ENCODE results near the gene ZNF761. TPM values are rescaled to one million over a fixed set of nuclear protein-coding genes. Genes with fewer than 3 reads are reported as not detected.
"Not testable (repeated sequence)": the region's sequence is repeated elsewhere in the genome, so short reads cannot be mapped to it uniquely, and the experiment has no call there.

The ZNF761 gene
- 29.7 and 44.9 TPM in 2 replicates for total RNA-seq (2014; rRNA removed; shearing (Covaris generic))

DNA sequence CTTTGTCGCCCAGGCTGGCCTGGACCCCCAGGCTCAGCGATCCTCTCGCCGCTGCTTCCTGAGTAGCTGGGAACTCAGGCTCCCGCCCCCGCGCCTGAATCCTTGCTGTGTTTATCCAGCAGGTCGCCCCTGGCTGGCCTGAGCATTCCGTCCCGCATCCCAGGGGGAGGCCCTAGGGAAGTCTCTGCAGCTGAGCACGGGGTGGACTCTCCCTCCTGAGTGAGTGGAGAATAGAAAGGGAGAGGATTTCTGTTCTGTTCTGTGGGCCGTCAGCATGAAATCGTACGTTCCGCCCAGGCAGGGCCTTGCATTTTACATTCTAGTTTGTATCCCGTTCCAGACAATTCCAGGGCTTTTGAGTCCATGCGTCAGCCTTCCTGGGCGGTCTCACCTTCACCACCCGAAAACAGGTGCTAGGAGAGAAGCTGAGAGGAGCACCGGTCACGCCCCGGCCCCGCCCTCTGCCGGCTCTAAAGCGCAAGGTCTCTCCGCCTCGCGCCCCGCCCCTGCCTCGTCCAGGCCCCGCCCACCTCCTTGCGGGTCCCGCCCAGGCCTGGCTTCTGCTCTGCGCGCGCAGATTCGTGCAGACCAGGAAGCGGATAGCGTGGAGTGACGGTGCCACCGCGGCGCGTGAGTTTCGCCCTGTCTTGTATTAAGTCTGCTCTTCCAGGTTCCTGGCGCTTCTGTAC lies at the start of gene ZNF761:
Gene ZNF761 (plus strand): TSS at position 586 of the 689 bp plus-strand sequence. CDS start 15,285 bp downstream, outside the sequence.
- peaks cover 5% of the 10 kb centered on the region for H3K36me3 ChIP-seq (replicated peaks; ENCODE audit: control insufficient read depth, insufficient read depth, low read length)
- no peaks in the 10 kb centered on the region for H3K27me3 ChIP-seq (ENCODE audit: control insufficient read depth, insufficient read depth, low read length)

DNA sequence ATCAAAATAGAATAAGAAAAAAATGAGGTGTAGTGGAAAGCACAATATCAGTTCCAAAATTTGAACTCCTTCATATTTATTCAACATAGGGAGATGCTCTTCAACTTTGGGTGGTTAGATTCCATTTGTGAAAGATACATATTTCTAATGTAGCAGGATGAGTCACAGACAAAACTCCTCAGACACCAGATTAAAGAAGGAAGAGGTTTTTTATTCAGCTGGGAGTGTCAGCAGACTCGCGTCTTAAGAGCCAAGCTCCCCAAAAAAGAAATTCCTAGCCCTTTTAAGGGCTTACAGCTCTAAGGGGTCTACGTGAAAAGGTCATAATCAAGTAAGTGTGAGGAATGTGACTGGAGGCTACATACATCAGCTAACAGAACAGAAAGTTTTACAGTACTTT lies 43.6 kb upstream of the ZNF761 start:
- Histone ChIP-seq H3K27me3 (ENCODE audit: control insufficient read depth, insufficient read depth, low read length) (no peaks in the 10 kb centered on the region), H3K4me3 (ENCODE audit: insufficient read depth, low read depth, low read length) (no peak overlapping the region), H3K36me3 (replicated peaks; ENCODE audit: control insufficient read depth, insufficient read depth, low read length) (peaks cover 10% of the 10 kb centered on the region)
- no peak for DNase-seq

More for the DNA sequence above, at the start of gene ZNF761:
- DNase-seq = peak; percentile 95
- H3K4me3 ChIP-seq (ENCODE audit: insufficient read depth, low read depth, low read length) = peak within 1 kb of the TSS; percentile 59

DNA sequence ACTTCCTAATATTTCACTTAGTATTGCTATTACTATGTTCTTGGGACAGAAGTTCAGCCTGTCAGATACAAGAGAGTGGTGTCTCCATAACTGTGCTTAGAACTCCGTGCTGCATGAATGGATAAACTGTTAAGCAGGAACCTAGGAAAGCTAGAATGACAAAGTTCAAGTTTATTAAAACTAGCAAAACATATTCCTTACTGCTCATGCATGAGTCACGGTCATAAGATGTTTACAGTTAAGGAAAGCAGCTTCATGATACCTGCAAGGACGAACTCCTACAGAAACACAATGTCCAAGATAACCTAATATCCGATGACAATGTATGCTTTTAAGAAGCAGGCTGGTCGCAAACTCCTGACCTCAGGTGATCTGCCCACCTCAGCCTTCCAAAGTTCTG lies 42.9 kb upstream of the ZNF761 start:
- peaks cover 9% of the 10 kb centered on the region for H3K36me3 ChIP-seq (replicated peaks; ENCODE audit: control insufficient read depth, insufficient read depth, low read length)

DNA sequence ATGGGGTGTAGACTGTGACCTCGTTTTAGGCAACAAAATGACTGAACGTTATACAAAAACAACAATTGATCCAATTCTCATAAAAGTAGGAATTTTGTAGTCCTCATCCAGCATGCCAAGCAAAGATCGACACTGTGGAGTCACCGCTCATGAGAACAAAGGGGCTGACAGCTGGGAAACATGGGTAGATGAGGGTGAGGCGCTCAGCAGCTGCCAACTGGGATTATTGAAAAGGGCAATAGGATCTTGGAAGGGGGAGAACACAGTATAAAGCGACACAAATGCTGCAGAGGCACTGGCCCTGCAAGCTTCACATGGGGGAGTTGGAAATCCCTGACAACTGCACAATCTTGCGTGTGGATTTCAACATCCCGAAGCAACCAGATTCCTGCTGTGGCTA lies 42.2 kb upstream of the ZNF761 start:
- peak overlapping the region; percentile 14; the same call in 1 of the 2 replicates for H3K4me3 ChIP-seq (ENCODE audit: insufficient read depth, low read depth, low read length)
- no peaks in the 10 kb centered on the region for H3K27me3 ChIP-seq (ENCODE audit: control insufficient read depth, insufficient read depth, low read length)

More for the DNA sequence above, 42.9 kb upstream of the ZNF761 start:
- DNase-seq = no peak
- no peak overlapping the region for H3K4me3 ChIP-seq (ENCODE audit: insufficient read depth, low read depth, low read length)
- H3K27me3 ChIP-seq (ENCODE audit: control insufficient read depth, insufficient read depth, low read length) = no peaks in the 10 kb centered on the region

DNA sequence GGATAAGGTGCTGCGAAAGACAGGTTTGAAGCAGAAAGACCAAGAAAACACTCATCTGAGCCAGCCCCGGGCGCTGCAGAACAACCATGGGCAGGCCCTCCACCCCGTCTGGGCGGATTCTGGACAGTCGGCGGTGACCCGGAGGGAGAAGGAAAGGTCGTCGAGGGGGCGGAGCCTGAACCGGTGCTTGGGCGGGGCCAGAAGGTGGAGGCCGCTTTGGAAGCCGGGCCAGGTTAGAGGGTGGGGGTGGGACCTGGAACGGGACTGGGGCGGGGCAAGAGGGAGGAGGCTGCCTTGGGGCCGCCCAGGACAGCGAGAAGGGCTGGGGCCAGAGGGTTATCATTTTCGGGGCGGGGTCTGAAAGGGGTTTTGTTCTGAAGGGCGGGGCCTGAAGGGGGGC lies 41.8 kb upstream of the ZNF761 start:
- H3K27me3 ChIP-seq (ENCODE audit: control insufficient read depth, insufficient read depth, low read length) = no peaks in the 10 kb centered on the region
- H3K36me3 ChIP-seq (replicated peaks; ENCODE audit: control insufficient read depth, insufficient read depth, low read length) = peaks cover 9% of the 10 kb centered on the region
- peak; percentile 89 for DNase-seq
- peak overlapping the region; percentile 14; the same call in 1 of the 2 replicates for H3K4me3 ChIP-seq (ENCODE audit: insufficient read depth, low read depth, low read length)

More for the DNA sequence above, 42.2 kb upstream of the ZNF761 start:
- no peak for DNase-seq
- H3K36me3 ChIP-seq (replicated peaks; ENCODE audit: control insufficient read depth, insufficient read depth, low read length) = peaks cover 9% of the 10 kb centered on the region

DNA sequence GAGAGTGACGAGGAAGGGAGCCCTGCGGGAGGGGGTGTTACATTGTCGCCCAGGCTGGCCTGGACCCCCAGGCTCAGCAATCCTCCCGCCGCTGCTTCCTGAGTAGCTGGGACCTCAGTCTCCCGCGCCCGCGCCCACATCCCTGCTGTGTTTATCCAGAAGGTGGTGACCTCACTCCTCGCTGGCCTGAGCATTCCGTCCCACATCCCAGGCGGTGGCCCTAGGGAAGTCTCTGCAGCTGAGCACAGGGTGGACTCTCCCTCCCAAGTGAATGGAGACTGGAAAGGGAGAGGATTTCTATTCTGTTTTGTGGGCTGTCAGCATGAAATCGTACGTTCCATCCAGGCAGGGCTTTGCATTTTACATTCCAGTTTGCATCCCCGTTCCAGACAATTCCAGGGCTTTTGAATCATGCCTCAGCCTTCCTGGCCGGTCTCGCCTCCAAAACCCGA lies 37.2 kb upstream of the ZNF761 start:
- peak; percentile 65 for DNase-seq
- peak overlapping the region; percentile 36 for H3K4me3 ChIP-seq (ENCODE audit: insufficient read depth, low read depth, low read length)
- peaks cover 1% of the 10 kb centered on the region; the same call in 1 of the 2 replicates for H3K36me3 ChIP-seq (replicated peaks; ENCODE audit: control insufficient read depth, insufficient read depth, low read length)
- no peaks in the 10 kb centered on the region for H3K27me3 ChIP-seq (ENCODE audit: control insufficient read depth, insufficient read depth, low read length)

DNA sequence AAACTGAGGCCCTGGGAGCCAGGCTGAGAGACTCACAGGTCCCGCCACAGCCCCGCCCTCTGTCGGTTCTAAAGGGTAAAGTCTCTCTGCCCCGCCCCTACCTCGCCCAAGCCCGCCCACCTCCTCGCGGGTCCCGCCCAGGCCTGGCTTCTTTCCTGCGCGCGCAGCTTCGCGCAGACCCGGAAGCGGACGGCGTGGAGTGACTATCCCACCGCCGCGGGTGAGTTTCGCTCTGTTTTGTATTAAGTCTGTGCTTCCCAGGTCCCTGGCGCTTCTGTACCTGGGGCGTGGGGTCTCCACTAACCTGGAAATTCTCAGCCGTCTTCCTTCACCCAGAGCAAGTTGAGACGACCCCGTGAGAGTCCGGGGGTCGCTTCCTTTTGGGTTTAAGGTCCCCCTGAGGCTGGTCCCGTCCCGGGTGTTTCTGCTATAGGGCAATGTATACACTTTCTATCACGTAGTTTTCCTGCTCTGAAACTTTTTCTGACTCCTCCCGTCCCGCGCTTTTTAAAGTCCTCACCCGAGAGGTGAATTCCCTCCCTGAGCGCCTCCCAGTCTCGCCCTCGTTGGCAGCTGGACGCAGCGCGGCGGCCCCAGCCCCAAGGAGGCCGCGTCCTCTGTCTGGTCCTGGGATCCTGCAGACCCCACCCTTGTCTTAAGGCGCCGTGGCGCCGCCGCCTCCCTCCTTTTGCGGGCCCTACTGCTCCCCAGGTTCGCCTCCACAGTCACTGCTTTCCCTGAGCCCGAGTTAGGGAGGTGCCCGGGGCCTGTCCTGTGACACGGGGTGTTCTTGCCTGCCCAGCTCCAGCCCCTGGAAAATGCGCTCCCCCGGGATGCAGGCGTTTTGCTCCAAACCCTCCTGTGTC lies 36.6 kb upstream of the ZNF761 start, which contains the start of gene ZNF765:
Gene ZNF765 (plus strand): TSS at position 176 of the 866 bp plus-strand sequence. CDS start 2,867 bp downstream, outside the sequence.
- Histone ChIP-seq H3K36me3 (replicated peaks; ENCODE audit: control insufficient read depth, insufficient read depth, low read length) (peaks cover 2% of the 10 kb centered on the region), H3K4me3 (ENCODE audit: insufficient read depth, low read depth, low read length) (peak within 1 kb of the TSS; percentile 78)

DNA sequence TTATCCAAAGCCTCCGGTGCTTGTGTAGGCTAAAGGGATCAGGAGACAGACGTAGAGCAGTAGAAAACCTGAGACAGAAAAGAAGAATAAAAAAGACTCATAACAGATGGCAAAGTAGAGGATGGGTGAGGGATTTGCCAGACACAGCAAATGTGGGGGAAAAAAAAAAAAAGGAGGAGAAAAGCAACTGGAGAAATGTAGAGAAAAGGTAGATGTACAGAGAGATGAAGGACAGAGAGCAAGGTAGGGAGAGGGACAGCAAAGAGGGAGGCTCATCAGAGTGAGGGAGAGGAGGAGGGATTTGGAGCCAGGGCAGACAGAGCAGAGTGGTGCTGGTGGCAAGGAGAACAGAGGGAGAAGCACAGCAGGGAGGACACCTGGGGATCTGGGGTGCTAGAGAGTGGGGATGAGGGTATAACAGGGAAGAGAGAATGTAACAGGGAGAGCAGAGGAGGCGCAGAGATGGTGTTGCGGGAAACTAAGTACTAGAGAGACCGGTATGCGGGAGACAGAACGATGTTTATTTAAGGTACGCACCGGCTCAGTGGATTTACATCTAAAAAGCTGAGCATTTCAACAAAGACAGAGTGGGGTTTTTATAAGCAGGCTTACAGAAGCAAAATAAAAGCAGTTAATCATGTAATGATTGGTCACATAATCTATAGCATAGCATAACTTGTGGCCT lies 35.8 kb upstream of the ZNF761 start:
- not testable (repeated sequence) for H3K36me3 ChIP-seq (replicated peaks; ENCODE audit: control insufficient read depth, insufficient read depth, low read length); DNase-seq; H3K27me3 ChIP-seq (ENCODE audit: control insufficient read depth, insufficient read depth, low read length)
- peak overlapping the region; percentile 78 for H3K4me3 ChIP-seq (ENCODE audit: insufficient read depth, low read depth, low read length)

More for the DNA sequence above, 36.6 kb upstream of the ZNF761 start, which contains the start of gene ZNF765:
- DNase-seq = peak; percentile 97
- no peaks in the 10 kb centered on the region for H3K27me3 ChIP-seq (ENCODE audit: control insufficient read depth, insufficient read depth, low read length)

DNA sequence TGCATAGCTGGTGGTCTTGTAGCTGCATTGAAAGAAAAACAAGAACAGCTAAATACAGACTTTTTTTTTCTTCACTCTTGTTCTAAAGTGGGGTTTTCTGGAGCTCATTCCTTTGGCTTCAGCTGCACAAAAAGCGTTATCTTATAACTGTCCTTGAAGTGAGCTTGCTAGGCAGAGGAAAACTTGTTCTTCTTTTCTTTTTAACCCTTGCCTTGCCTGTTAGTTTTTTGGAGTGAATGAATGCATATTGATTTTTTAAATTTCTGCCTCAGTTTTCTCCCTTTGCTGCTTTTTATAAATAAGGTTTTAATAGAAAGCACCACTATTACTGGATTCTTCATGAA lies 35.3 kb upstream of the ZNF761 start:
- no peak overlapping the region for H3K4me3 ChIP-seq (ENCODE audit: insufficient read depth, low read depth, low read length)
- no peak for DNase-seq
- no peaks in the 10 kb centered on the region for H3K27me3 ChIP-seq (ENCODE audit: control insufficient read depth, insufficient read depth, low read length)
- H3K36me3 ChIP-seq (replicated peaks; ENCODE audit: control insufficient read depth, insufficient read depth, low read length) = peaks cover 5% of the 10 kb centered on the region

DNA sequence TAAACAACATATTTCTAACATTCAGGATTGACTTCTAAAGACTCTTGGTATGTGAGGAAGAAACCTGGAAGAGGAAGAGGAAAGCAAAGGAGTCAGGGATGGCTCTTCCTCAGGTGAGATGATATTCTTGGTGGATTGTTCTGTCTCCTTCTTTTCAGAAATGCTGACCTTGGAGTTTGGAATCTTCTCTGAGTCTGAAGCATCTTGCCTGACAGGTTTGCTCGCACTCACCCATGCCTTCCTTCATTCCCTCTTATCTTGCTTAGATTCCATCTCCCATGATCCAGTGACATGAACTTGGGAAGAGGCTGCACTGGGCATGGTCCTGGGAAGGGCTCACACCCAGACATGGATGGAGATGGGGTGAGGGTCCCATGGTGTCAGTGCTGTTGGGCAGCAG lies 33.9 kb upstream of the ZNF761 start:
- not testable (repeated sequence) for DNase-seq

DNA sequence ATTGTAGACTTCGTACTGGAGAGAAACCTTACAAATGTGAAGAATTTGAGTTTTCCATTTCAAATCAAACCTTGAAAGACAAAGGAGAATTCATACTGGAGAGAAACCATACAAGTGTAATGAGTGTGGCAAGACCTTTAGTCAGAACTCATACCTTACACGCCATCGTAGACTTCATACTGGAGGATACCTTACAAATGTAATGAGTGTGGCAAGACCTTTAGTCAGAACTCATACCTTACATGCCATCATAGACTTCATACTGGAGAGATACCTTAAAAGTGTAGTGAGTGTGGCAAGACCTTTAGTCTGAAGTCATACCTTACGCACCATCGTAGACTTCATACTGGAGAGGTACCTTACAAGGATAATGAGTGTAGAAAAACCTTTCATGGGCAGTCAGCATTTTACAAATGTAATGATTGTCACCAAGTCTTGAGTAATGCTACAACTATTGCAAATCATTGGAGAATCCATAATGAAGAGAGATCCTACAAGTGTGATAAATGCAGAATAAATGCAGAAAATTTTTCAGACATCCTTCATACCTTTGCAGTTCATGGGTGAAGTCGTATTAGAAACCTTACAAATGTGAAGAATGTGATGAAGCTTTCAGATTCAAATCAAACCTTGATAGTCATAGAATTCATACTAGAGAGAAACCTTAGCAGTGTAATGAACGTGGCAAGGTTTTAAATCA lies 22.1 kb upstream of the ZNF761 start:
- no peak overlapping the region for H3K4me3 ChIP-seq (ENCODE audit: insufficient read depth, low read depth, low read length)
- peaks cover 18% of the 10 kb centered on the region for H3K36me3 ChIP-seq (replicated peaks; ENCODE audit: control insufficient read depth, insufficient read depth, low read length)
- no peak for DNase-seq
- no peaks in the 10 kb centered on the region for H3K27me3 ChIP-seq (ENCODE audit: control insufficient read depth, insufficient read depth, low read length)

More for the DNA sequence above, 33.9 kb upstream of the ZNF761 start:
- H3K4me3 ChIP-seq (ENCODE audit: insufficient read depth, low read depth, low read length); H3K27me3 ChIP-seq (ENCODE audit: control insufficient read depth, insufficient read depth, low read length): not testable (repeated sequence)
- H3K36me3 ChIP-seq (replicated peaks; ENCODE audit: control insufficient read depth, insufficient read depth, low read length) = peaks cover 11% of the 10 kb centered on the region

DNA sequence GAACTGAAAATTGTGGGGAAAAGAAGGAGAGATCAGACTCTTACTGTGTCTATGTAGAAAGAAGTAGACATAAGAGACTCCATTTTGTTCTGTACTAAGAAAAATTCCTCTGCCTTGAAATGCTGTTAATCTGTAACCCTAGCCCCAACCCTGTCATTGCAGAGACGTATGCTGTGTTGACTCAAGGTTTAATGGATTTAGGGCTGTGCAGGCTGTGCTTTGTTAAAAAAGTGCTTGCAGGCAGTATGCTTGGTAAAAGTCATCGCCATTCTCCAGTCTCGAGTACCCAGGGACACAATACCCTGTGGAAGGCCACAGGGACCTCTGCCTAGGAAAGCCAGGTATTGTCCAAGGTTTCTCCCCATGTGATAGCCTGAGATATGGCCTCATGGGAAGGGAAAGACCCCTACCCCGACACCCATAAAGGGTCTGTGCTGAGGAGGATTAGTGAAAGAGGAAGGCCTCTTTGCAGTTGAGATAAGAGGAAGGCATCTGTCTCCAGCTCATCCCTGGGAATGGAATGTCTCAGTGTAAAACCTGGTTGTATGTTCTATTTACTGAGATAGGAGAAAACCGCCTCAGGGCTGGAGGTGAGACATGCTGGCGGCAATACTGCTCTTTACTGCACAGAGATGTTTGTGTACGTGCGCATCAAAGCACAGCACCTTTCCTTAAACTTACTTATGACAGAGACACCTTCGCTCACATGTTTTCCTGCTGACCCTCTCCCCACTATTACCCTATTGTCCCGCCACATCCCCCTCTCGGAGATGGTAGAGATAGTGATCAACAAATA lies 11.1 kb upstream of the ZNF761 start:
- not testable (repeated sequence) for H3K36me3 ChIP-seq (replicated peaks; ENCODE audit: control insufficient read depth, insufficient read depth, low read length); H3K4me3 ChIP-seq (ENCODE audit: insufficient read depth, low read depth, low read length); H3K27me3 ChIP-seq (ENCODE audit: control insufficient read depth, insufficient read depth, low read length); DNase-seq

DNA sequence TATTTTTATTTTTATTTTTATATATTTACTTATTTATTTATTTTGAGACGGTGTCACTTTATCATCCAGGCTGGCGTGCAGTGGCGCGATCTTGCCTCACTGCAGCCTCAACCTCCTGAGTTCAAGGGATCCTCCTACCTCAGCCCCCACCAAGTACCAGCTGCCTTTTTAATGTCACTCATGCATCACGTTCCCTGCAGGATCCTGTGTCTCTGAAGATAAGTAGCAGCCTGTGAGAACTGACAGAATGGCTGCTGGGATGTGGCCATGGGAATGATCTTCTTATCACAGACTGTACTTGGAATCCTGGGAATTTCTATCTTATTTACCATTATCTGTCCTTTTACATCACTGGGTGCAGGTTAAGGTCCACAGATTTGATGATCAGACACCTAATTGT lies 9.2 kb upstream of the ZNF761 start:
- Histone ChIP-seq H3K36me3 (replicated peaks; ENCODE audit: control insufficient read depth, insufficient read depth, low read length) (no peaks in the 10 kb centered on the region), H3K27me3 (ENCODE audit: control insufficient read depth, insufficient read depth, low read length) (no peaks in the 10 kb centered on the region), H3K4me3 (ENCODE audit: insufficient read depth, low read depth, low read length) (no peak overlapping the region)
- no peak for DNase-seq
